OCI-LY3 (cell line): ENCODE measurements around the gene CELF4.

ENCODE experiments used
- H2AFZ ChIP-seq: fragments of 200-600, 300-600 bp; shearing (Covaris generic); 2 replicates; pipeline ENCODE4 v1.6.0; 2014; ENCODE audit warnings: antibody characterized with exemption, low read depth, low read length
- H3K27ac ChIP-seq: fragments of 200-600, 300-600 bp; sonication (generic); 2 replicates; pipeline ENCODE4 v1.5.1; 2014; ENCODE audit warnings: mild to moderate bottlenecking, low read length, moderate library complexity, mixed read lengths
- H3K27me3 ChIP-seq: fragments of 200-600, 300-600 bp; sonication (generic); 2 replicates; pipeline ENCODE4 v1.6.1; 2014; ENCODE audit warnings: low read depth, low read length, mixed read lengths
- H3K36me3 ChIP-seq: fragments of 200-600, 300-600 bp; sonication (generic); replicated peaks from 2 replicates; pipeline ENCODE3; 2014; ENCODE audit warnings: low read depth, low read length, mixed read lengths
- H3K4me1 ChIP-seq: fragments of 300-600, 200-600 bp; sonication (generic); 2 replicates; pipeline ENCODE4 v1.6.1; 2014; ENCODE audit warnings: low read length, mixed read lengths
- H3K4me2 ChIP-seq: fragments of 200-600, 300-600 bp; sonication (generic); 2 replicates; pipeline ENCODE4 v1.6.1; 2014; ENCODE audit warnings: low read length, mixed read lengths
- H3K4me3 ChIP-seq: fragments of 300-600, 200-600 bp; sonication (generic); 2 replicates; pipeline ENCODE4 v1.5.1; 2014; ENCODE audit warnings: antibody characterized with exemption, mild to moderate bottlenecking, low read length, moderate library complexity
- H3K79me2 ChIP-seq: fragments of 300-600, 200-600 bp; shearing (Covaris generic); 2 replicates; pipeline ENCODE4 v1.6.1; 2014; ENCODE audit warnings: mild to moderate bottlenecking, low read length, mixed read lengths
- H3K9ac ChIP-seq: fragments of 300-600, 200-600 bp; shearing (Covaris generic); 2 replicates; pipeline ENCODE4 v1.6.0; 2014; ENCODE audit warnings: mild to moderate bottlenecking, low read length, moderate library complexity
- H3K9me3 ChIP-seq: fragments of 200-600, 300-600 bp; shearing (Covaris generic); 2 replicates; pipeline ENCODE4 v1.6.1; 2014; ENCODE audit warnings: low read length, mixed read lengths; ENCODE audit not compliant: insufficient read depth
- H4K20me1 ChIP-seq: fragments of 200-600, 300-600 bp; sonication (generic); 2 replicates; pipeline ENCODE4 v1.6.1; 2016; ENCODE audit warnings: low read length, mixed read lengths; ENCODE audit not compliant: insufficient read depth
- CTCF ChIP-seq: fragments of 200-600, 300-600 bp; sonication (generic); IDR thresholded peaks from 2 replicates; pipeline ENCODE4 v1.5.1; 2014; ENCODE audit warnings: antibody characterized with exemption, low read length, low read depth
- EZH2phosphoT487 ChIP-seq: fragments of 200-600 bp; shearing (Covaris generic); IDR thresholded peaks from 2 replicates; pipeline ENCODE4 v1.6.1; 2018; ENCODE audit warnings: antibody characterized with exemption, mixed run types, low read depth

Gene CELF4

GRCh38 chr18:37321582-37322491 is 243.8 kb downstream of the CELF4 start:
- Histone ChIP-seq H3K9me3 (no peaks in the 10 kb centered on the region), H3K4me2 (no peak overlapping the region), H4K20me1 (no peaks in the 10 kb centered on the region), H2AFZ (no peak overlapping the region; the same call in 1 of the 2 replicates), H3K27me3 (no peaks in the 10 kb centered on the region), H3K4me1 (no peaks in the 10 kb centered on the region), H3K27ac (no peak overlapping the region), H3K79me2 (no peaks in the 10 kb centered on the region), H3K36me3 (no peaks in the 10 kb centered on the region), H3K9ac (no peak overlapping the region), H3K4me3 (no peak overlapping the region)
- no peak for TF ChIP-seq EZH2phosphoT487
- no peak for TF ChIP-seq CTCF

- H3K9ac ChIP-seq: no peak overlapping the region
- H3K27me3 ChIP-seq: no peaks in the 10 kb centered on the region
- H2AFZ ChIP-seq: no peak overlapping the region
- H3K9me3 ChIP-seq: no peaks in the 10 kb centered on the region
- no peak overlapping the region for H3K27ac ChIP-seq
- no peaks in the 10 kb centered on the region for H4K20me1 ChIP-seq
- H3K79me2 ChIP-seq: no peaks in the 10 kb centered on the region
- H3K4me3 ChIP-seq: no peak overlapping the region
- H3K4me2 ChIP-seq: no peak overlapping the region
- TF ChIP-seq CTCF (no peak), EZH2phosphoT487 (no peak)
- H3K4me1 ChIP-seq: no peaks in the 10 kb centered on the region
- H3K36me3 ChIP-seq: no peaks in the 10 kb centered on the region
Observed at GRCh38 chr18:37320317-37320716, 245.3 kb downstream of the CELF4 start.

- Histone ChIP-seq H2AFZ (no peak overlapping the region), H3K9me3 (no peaks in the 10 kb centered on the region), H3K9ac (no peak overlapping the region), H3K79me2 (no peaks in the 10 kb centered on the region), H3K27me3 (no peaks in the 10 kb centered on the region), H3K4me3 (no peak overlapping the region), H3K27ac (no peak overlapping the region), H3K4me1 (no peaks in the 10 kb centered on the region), H3K4me2 (no peak overlapping the region), H4K20me1 (no peaks in the 10 kb centered on the region), H3K36me3 (no peaks in the 10 kb centered on the region)
- no peak for TF ChIP-seq CTCF
- TF ChIP-seq EZH2phosphoT487: no peak
Observed at GRCh38 chr18:37318360-37319355, 246.9 kb downstream of the CELF4 start.

GRCh38 chr18:37317486-37317885 is 248.1 kb downstream of the CELF4 start:
- no peak overlapping the region for H3K27ac ChIP-seq
- no peaks in the 10 kb centered on the region for H3K79me2 ChIP-seq
- no peak overlapping the region for H3K9ac ChIP-seq

More at GRCh38 chr18:37317486-37317885, 248.1 kb downstream of the CELF4 start:
- Histone ChIP-seq H4K20me1 (no peaks in the 10 kb centered on the region), H3K27me3 (no peaks in the 10 kb centered on the region), H2AFZ (no peak overlapping the region), H3K36me3 (no peaks in the 10 kb centered on the region), H3K4me1 (no peaks in the 10 kb centered on the region), H3K4me2 (no peak overlapping the region), H3K4me3 (no peak overlapping the region), H3K9me3 (no peaks in the 10 kb centered on the region)
- TF ChIP-seq EZH2phosphoT487 (no peak), CTCF (no peak)
